Left kidney (tissue), 8 donors: ENCODE results near the gene BTBD10. TPM values are rescaled to one million over a fixed set of nuclear protein-coding genes. Genes with fewer than 3 reads are reported as not detected.

Source experiments
- DNase-seq: peaks from one replicate; pipeline ENCODE4 v3.0.0-alpha.2; 2013
- long read RNA-seq, 8 donors: transcript quantifications; one replicate each; lab custom pipeline, GENCODE V29; 2026
- polyA plus RNA-seq: library from polyadenylated mRNA; unstranded; fragments of 120-200 nt; gene quantifications from one replicate; pipeline ENCODE4 v1.2.1, GENCODE V29; 2013; ENCODE audit not compliant: insufficient read length

Gene BTBD10
- polyA plus RNA-seq: 36.1 TPM
- long read RNA-seq, donor 1, transcript BTBD10-201 (9 exons, 2,504 nt): major isoform, 7 of 10 reads
- long read RNA-seq, donor 1, partial matches to known transcripts: 0 of 10 reads
- long read RNA-seq, donor 1, other reads (novel, unspliced or antisense): 0 of 10 reads
- long read RNA-seq, donor 2, transcript BTBD10-201 (9 exons, 2,504 nt): major isoform, 5 of 7 reads
- long read RNA-seq, donor 2, partial matches to known transcripts: 0 of 7 reads
- long read RNA-seq, donor 2, other reads (novel, unspliced or antisense): 0 of 7 reads
- long read RNA-seq, donor 3, partial matches to known transcripts: 0 of 3 reads
- long read RNA-seq, donor 3, other reads (novel, unspliced or antisense): 0 of 3 reads
- long read RNA-seq, donor 4: 0 reads
- long read RNA-seq, donor 5, transcript BTBD10-208 (8 exons, 1,662 nt): major isoform, 5 of 10 reads
- long read RNA-seq, donor 5, transcript BTBD10-201 (9 exons, 2,504 nt): major isoform, 5 of 10 reads
- long read RNA-seq, donor 5, partial matches to known transcripts: 0 of 10 reads
- long read RNA-seq, donor 5, other reads (novel, unspliced or antisense): 0 of 10 reads
- long read RNA-seq, donor 6, partial matches to known transcripts: 0 of 4 reads
- long read RNA-seq, donor 6, other reads (novel, unspliced or antisense): 0 of 4 reads
- long read RNA-seq, donor 7, transcript BTBD10-208 (8 exons, 1,662 nt): major isoform, 9 of 17 reads
- long read RNA-seq, donor 7, transcript BTBD10-201 (9 exons, 2,504 nt): minor isoform, 8 of 17 reads
- long read RNA-seq, donor 7, partial matches to known transcripts: 0 of 17 reads
- long read RNA-seq, donor 7, other reads (novel, unspliced or antisense): 0 of 17 reads
- long read RNA-seq, donor 8, partial matches to known transcripts: 0 of 4 reads
- long read RNA-seq, donor 8, other reads (novel, unspliced or antisense): 0 of 4 reads

GRCh38 chr11:13462901-13463778 is at the start of gene BTBD10:
BTBD10 (minus strand) TSS chr11:13463222; CDS start chr11:13445124, 18,098 bp downstream.
- DNase-seq: peak; percentile 96

DNA sequence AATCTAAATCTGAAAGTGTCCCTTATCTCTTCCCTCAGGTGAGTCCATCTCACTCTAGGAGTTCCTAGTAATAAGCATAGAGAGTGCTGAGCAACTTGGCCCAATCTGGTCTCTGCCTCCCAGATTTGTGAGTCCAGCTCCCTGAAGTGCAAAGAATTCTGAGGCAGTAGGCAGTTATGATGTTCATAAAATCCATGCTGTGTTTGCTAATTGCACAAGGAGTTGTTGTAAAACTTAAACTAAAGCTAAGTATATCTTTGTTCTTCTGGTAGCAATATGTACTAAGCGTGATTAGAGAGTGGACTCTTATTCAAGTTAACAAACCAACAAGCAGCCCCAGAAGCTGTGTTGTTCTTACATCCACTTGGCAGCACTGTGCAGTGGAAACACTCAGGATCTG is 40.4 kb upstream of the BTBD10 start:
- DNase-seq: no peak

GRCh38 chr11:13502492-13502891 is 39.5 kb upstream of the BTBD10 start:
- no peak for DNase-seq

DNA sequence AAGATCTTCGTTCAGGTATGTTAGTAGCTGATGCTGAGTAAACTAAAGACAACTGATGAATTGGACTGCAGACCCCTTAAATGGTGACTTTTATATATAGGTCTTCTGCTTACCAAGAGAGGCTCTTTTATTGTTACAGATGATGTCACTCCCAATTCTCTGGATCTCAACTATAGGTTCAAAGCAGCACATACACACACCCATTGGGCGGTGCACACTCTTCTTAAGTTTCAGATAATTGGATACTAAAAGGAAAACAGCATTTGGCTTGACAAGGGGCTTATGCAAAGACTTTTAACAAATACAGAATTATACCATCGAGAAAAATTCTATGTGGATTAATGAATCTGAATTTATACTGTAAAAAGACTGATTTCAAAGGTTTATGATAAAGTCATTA is 32.9 kb upstream of the BTBD10 start, which contains the start of gene PTH:
TSS of gene PTH (minus strand) at position 69 of the 400 bp plus-strand sequence. CDS start 3,142 bp downstream, outside the sequence.
- DNase-seq: no peak

- no peak for DNase-seq
These were observed 31.0 kb upstream of the BTBD10 start for GRCh38 chr11:13494051-13494450.

GRCh38 chr11:13487661-13488030 is 24.6 kb upstream of the BTBD10 start:
- DNase-seq: no peak

- DNase-seq: peak; percentile 3
These were observed 24.1 kb upstream of the BTBD10 start for GRCh38 chr11:13486926-13487660.

- DNase-seq: no peak
These were observed 17.2 kb upstream of the BTBD10 start for GRCh38 chr11:13480198-13480597.

DNA sequence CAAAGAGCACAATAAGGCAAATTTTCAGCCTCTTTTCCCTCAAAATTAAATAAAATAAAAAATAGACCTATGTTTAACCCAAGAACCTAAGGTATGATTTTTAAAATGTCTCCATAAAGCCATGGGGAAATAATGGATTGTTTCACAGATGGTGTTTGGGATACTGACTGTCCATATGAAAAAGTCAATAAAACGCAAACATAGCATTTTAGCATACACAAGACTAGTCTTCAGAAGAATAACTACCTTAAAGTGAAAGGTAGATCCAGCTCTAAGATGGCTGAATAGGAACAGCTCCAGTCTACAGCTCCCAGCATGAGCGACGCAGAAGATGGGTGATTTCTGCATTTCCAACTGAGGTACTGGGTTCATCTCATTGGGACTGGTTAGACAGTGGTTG is 16.7 kb upstream of the BTBD10 start:
- DNase-seq: no peak

DNA sequence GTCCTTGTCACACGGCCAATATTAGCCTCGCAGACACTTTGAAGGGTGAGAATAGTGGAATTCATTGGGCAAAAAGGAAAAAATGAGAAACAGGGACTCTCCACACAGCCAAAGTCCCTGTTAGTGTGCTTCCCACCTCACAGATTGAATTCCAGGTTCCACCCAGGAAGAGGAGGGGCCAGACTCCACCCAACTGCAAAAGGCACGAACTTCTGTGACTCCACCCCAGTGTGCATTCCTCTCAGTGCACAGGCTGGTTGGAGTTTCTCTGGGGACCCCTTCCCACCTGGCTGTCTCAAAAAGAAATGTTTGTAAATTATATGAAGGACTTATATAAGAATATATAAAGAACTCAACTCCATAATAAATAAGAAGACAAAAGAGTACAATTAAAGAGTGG is 12.1 kb upstream of the BTBD10 start:
- DNase-seq: no peak

- DNase-seq: no peak
These were observed 10.1 kb upstream of the BTBD10 start for GRCh38 chr11:13473013-13473722.

DNA sequence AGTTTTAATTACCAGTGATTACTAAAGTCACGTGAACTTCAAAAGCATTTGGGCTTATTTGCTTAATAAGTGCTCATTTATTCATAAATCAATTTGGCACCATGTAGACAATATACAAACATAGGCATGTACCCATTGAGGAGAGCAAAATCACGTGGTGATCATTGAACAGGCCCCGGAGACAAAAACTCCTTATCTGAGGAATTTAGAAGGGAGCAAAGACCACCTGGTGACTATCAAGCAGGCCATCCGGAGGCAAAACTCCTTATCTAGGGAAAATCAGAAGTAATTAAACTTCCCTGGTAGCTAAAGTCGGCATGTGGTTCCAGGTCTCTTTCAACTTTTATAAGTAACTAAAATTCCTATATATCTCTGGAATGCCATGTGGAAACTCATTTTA is 5.7 kb upstream of the BTBD10 start:
- DNase-seq: no peak

- DNase-seq: peak; percentile 14
These were observed 2.9 kb upstream of the BTBD10 start for GRCh38 chr11:13465909-13466371.

- no peak for DNase-seq
These were observed 813 bp upstream of the BTBD10 start for GRCh38 chr11:13463779-13464290.

GRCh38 chr11:13462311-13462900 is 616 bp downstream of the BTBD10 start:
- peak; percentile 50 for DNase-seq

- no peak for DNase-seq
These were observed 1.7 kb downstream of the BTBD10 start for GRCh38 chr11:13461291-13461690.

DNA sequence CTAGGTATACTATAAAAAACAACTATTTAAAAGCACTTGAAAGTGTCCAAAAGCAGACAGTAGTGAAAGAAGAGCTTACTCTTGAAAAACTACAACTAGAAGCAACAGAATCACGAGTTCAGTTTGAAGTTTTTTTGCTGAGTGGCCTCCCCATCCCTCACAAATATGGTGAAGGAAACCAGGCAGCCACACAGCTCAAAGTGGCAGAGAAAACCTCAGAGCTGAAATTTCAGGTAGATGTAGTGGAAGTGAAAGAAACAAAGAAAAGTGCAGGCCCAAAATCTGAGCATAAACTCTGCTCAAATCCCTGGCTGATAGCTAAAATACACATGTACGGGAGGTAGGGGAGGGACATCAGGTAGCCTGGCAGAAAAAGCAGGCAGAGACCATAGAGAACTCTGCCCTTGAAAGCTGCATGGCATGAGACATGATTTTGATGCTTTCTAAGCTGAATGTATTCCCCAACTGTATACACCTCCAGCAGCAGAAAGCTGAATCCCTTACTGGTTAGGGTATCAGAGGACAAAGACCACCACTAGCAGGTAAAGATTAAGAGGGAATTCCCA is 12.1 kb downstream of the BTBD10 start:
- no peak for DNase-seq

DNA sequence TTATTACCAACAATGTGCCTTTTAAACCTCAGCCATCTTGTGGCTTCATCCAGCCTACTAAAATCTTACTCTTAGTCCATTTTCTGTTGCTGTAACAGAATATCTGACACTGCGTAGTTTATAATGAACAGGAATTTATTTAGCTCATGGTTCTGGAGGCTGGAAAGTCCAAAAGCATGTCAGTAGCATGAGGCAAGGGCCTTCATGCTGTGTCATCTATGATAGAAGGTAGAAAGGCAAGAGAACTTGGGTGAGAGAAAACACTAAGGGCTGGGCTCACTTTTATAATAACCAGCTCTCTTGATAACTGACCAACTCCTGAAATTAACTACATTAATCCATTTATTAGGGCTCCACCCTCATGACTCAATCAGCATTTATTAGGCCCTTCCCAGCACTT is 13.5 kb downstream of the BTBD10 start:
- no peak for DNase-seq

DNA sequence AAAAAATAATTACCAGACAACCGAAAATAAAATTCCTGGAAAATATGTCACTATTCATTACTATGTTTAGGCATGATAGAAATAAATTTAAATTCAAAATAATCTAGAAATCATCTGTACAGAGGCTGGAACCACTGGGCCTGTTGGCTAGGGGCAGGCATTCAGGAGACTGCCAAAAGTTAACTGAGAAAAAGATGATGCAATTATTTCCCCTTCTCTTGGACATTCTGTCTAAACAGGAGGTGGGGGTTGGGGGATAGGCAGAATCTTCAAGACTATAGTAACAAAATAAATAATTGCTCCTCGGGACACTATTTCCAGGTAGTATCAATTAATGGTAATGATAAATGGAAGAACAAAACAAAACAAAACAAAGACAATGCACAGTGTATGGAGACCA is 14.1 kb downstream of the BTBD10 start:
- no peak for DNase-seq
